HT-29 (cell line): ENCODE results near the gene FCGR3B. TPM values are rescaled to one million over a fixed set of nuclear protein-coding genes. Genes with fewer than 3 reads are reported as not detected.
"Not testable (repeated sequence)": the region's sequence is repeated elsewhere in the genome, so short reads cannot be mapped to it uniquely, and the experiment has no call there.

Experiments used
- DNase-seq: peaks from one replicate; pipeline ENCODE4 v3.0.0-alpha.2; 2015; ENCODE audit warnings: low spot score
- total RNA-seq: library from RNA; depleted of rRNA; stranded (reverse); fragments of >200 nt; shearing (Covaris generic); gene quantifications from 2 replicates; pipeline ENCODE4 v1.2.3, GENCODE V29; 2014; rRNA removed

FCGR3B gene
- not detected in 2 replicates for total RNA-seq

DNA sequence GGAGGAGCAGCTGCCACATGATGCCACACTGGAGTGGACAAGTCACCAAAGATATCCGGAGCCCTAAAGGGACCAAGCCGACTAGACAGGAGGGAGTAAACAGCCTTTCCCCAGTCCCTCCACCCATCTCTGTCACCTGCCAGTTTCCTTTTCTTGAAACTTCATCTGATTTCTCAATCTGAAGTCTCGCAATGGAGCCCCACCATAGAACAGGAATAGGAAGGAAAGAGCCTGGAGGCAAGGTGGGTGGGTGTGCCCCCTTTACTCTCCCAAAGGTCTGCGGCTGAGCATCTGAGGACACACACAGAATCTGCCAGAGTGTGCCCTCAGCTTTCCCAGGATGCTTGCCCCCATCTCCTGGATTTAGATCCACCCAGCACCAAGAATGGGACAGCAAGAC, at the start of gene FCGR3B:
FCGR3B (minus strand) TSS at position 101 of the 400 bp plus-strand sequence; CDS start at position 19, 82 bp downstream.
- DNase-seq: no peak

DNA sequence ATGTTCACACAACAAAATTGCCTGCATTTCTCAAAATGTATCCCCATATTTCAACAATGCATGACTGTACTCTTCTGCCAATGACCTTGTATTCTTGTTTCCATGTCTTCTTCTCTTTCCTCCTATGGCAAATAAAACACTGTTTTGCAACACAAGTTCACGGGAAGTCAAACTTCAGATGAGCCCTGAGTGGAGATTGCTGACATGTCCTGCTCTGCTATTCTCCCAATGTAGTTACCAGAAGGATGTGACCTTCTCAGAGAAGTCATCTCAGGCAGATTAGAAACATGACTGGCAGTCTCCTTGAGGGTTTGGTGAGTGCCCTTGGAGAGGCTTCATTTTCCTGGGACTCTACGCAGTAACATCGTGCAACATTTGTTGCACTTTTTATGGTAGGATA, 47.5 kb upstream of the FCGR3B start:
- no peak for DNase-seq

DNA sequence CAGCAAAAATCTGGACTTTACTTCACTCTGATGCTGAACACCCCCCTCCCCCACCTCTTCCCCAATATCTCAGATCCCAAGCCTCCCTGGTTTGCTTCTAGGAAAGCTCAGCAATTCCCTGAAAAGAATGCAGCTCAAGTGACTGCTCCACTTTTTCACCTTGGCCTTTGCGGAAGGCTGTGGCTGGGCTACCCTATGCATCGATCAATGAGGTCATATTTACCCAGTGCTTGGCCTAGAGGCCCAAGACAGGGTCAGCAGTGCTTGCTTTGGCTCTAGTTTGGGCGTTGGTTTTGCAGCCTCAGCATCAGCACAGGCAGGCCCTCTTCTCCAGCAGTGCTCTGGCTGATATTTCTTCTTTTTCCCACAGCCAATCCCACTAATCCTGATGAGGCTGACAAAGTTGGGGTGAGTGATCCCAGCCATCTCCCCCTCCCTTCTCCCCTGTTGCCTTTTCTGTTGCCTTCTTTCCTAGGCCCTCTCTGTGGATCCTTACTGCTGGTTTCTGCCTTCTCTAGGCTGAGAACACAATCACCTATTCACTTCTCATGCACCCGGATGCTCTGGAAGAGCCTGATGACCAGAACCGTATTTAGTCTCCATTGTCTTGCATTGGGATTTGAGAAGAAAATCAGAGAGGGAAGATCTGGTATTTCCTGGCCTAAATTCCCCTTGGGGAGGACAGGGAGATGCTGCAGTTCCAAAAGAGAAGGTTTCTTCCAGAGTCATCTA, 46.1 kb upstream of the FCGR3B start:
- DNase-seq: no peak

DNA sequence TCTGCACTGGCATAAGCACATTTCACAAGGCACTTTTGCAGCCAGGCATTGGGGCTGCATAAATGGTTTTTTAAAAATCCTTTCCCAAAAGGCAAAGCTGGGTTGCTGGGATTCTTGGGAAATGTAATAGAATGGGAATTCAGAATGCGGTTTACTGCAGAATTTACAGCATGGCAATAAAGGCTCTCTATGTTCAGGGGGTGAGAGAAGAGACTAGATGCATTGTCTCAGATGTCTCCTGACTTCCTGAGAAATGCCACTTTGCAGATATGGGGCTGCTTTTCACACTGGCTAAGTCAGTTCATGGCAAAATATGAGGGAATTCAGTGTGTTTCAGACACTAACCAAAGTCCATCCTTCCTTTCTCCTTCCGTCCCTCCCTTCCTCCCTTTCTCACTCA, 45.5 kb upstream of the FCGR3B start:
- DNase-seq: no peak

DNA sequence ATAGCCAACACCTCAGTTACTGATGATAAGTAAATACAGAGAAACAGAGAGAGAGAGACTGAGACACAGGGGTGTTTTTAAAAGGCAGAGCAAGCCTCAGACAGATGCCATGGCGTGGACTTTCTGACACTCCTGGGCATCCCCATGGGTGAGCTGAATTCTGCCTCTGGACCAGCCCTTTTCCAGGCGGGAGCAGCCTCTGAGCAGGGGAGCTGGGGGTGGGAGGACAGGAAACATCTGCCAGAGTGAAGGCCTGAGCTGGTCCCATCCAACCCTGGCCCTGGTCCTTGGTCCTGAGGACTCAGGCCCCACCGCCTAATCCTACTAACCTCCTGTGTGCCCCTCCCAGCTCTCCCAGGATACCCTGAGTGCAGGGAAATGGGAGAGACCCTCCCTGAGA, 43.9 kb upstream of the FCGR3B start:
- DNase-seq: not testable (repeated sequence)

DNA sequence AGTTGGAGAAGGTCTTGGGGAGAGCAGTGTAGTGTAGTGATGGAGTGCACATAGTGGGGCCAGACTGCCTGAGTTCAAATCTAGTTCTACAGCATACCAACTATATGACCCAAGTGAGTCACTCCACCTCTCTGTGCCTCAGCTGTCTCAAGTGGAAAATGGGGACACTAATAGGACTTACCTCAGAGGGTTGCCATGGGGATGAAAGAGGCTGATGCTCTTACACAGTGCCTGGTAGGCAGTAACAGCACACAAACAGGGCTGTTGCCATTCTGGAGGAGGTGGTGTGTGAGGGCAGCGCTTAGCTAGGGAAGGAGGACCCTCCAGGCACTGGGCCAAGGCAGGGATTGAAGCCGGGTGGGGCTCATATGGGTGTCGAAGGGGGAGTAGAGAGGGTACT, 43.5 kb upstream of the FCGR3B start:
- not testable (repeated sequence) for DNase-seq

DNA sequence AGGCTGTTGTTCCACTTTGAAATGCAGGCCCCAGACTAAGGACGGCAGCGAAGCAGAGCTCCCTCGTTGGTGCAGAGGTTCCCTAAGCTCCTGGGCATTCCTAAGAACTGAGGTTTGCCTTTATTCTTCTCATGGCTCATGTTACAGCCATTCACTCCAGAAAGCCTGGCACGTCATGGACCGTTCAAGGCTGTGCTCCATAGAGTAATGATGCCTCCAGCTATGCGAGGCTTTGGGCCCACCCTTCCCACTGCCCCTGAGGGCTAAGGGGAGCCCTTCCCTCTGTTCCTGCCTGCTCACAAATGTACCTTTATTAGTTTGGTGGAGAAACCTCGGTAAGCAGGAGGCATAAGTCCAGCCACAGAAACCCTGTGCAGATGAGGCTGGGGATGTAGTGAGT, 42.5 kb upstream of the FCGR3B start:
- DNase-seq: not testable (repeated sequence)

DNA sequence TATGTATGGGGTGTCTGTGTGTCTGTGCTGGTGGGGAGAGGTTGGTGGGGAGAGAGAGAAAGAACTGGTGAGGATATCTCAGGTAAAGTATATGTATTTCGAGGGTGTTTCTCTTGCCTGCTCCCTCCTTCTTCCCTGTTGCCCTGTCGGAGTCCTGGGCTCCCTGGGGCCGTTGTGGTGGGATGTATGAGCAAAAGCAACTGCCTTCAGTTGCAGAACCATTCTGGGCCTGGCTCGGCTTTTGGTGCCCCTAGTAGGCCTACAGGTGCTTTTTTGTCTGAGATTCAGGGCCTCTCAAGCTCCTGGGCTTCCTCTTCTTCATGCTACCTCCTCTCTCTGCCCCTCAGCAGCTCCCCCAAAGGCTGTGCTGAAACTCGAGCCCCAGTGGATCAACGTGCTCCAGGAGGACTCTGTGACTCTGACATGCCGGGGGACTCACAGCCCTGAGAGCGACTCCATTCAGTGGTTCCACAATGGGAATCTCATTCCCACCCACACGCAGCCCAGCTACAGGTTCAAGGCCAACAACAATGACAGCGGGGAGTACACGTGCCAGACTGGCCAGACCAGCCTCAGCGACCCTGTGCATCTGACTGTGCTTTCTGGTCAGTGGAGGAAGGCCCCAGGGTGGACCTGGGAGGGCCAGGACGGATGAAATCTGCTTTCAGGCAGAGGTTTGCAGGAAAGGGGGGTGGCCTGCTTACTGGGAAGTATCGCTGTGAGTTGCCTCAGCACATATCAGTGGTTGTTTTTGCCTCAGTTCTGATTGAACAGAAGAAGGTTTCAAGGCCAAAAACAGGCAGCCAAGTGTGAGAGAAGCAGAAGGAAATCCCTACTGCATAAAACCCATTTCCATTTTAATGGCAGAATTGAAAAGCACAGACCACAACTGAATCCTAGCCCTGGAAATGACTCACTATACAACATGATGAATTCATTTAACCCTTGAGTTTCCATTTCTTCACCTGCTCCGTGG, 40.4 kb upstream of the FCGR3B start:
- DNase-seq: not testable (repeated sequence)

DNA sequence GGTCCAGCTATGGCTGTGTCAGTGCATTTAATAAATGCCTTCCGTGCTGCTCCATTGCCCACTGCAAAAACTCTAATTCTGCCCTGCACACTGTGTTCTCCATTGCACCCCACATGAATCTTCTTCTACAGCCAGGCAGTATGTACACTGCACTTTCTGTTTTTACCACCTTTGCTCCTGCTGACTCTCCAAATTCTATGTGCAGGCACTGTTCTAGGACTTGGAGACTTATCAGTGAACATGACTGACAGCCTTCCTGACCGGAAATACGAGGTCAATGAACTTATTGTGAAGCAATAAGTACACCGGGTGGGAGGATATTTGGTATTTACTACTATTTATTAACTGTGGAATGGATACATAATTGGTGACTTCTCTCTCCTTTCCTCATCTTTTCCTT, 33.7 kb upstream of the FCGR3B start:
- DNase-seq: not testable (repeated sequence)

DNA sequence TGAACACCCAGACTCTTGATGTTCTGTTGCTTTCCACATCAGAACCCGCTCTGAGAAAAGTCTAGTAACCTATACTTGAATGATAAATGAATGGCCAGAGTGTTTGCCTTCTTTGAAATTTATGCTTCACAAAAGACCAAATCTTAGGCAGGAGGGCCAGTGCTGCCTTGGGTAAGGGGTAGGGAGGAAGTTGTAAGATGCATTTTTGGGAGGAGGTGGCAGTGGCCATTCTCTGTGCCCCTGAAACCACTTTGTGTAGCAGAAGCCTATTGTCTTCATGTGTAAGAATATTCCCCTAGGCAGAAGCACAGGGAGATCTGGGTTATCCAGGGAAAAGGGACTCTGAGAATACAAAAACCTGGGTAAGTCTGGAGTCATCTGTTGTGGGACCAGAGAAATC, 32.6 kb upstream of the FCGR3B start:
- not testable (repeated sequence) for DNase-seq

DNA sequence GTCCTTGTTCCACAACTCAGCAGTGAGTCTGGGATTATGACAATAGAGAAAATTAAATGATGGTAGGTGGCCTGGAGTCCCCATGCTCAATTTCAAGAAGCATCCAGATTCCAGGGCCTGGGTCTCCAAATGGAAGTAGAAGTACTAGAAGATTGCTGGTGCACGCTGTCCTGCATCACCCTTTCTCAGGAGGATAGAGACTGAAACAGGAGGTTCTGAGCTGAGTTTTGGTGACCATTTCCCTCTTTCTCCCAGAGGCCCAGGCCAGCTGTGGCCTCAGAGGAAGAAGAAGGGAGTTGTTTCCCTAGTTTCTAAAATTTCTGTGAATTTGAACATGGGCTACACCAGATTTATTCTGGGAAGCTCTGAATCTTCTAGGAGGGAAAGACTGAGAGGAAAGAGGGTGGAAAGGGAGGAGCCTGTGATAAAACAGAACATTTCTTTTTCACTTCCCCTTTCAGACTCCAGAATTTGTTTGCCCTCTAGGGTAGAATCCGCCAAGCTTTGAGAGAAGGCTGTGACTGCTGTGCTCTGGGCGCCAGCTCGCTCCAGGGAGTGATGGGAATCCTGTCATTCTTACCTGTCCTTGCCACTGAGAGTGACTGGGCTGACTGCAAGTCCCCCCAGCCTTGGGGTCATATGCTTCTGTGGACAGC, 31.8 kb upstream of the FCGR3B start, which contains the start of gene FCGR2B:
FCGR2B (plus strand) TSS at position 460 of the 656 bp plus-strand sequence; CDS start at position 559, 99 bp downstream.
- DNase-seq: not testable (repeated sequence)

DNA sequence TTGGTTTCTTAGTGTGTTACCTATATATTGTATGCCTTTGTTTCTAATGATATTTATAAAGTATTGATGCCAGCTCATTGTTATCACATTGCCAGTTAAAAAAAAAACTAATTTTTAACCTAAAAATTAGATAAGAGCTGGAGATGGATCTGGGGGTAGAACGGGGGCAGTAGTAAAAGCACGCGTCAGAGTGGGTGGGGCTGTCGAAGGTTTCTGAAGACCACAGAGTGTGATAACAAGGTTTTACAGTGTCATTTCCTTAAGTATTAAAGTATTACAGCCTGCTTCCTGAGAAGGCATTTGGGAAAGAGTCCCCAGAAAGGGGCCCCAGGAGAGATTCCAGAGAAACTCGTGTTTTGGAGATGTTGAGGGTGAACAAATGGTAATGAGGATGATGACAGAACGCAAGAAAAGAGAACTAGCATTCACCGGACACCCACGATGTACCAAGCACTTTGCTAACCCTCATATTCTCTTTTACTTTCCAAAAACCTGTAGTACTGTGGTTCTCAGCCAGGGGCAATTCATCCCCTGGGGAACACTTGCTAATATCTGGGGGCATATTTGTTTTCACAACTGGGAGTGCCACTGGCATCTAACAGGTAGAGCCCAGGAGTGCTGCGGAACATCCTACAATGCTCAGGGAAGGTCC, 30.8 kb upstream of the FCGR3B start:
- not testable (repeated sequence) for DNase-seq

DNA sequence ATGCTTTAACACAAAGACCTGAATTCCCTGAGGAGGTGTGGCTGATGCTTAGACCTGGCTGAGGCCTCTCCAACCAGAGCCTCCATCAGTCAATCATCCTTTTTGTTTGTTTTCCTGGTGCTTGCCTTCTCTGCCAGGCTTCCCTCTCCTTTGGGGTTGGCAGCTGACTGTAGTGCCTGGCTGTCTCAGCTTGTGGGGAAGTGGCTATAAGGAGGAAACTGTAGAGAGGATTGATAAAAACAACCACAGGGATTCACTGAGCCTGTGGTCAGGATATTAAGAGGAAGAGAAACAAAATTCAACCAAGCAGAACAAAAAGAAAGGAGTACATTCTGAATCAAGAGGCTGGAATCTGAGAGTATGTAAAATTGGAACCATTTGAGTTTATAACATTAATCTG, 27.5 kb upstream of the FCGR3B start:
- DNase-seq: not testable (repeated sequence)

DNA sequence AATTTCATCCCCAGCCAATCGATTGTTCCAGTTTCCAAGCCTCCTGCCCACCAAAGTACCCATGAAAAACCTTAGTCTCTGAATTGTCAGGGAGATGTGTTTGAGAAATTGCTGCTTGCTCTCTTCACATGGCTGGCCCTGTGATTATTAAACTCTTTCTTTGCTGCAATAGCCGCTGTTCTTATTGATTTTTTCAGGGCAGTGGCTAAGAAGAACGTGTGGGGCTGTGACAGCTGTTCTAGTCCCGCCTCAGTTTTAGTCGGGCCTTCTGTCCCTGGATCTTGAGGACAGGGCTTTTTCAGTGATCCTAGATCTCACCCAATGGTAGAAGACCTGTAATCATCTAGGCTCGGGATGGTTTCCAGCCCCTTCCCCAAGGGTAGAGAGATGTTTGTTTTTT, 23.0 kb upstream of the FCGR3B start:
- DNase-seq: not testable (repeated sequence)

DNA sequence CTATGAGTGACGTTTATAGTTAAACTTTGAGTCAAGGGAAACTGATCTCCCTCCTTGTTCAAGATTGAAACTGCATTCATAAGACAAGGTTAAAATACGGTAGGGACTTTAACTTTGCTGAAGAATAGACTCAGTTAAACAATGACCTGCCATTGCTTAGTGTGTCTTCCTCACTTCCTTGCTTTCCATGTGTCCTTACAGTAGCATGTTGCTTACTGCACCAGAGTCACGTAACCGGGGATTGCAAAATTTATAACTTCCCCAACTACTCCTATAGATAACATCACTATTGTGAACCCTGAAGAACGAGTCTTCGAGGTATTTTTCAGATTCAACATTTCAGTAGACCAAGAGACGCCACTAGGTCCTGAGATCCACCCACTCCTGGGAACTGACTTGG, 22.6 kb upstream of the FCGR3B start:
- DNase-seq: not testable (repeated sequence)

DNA sequence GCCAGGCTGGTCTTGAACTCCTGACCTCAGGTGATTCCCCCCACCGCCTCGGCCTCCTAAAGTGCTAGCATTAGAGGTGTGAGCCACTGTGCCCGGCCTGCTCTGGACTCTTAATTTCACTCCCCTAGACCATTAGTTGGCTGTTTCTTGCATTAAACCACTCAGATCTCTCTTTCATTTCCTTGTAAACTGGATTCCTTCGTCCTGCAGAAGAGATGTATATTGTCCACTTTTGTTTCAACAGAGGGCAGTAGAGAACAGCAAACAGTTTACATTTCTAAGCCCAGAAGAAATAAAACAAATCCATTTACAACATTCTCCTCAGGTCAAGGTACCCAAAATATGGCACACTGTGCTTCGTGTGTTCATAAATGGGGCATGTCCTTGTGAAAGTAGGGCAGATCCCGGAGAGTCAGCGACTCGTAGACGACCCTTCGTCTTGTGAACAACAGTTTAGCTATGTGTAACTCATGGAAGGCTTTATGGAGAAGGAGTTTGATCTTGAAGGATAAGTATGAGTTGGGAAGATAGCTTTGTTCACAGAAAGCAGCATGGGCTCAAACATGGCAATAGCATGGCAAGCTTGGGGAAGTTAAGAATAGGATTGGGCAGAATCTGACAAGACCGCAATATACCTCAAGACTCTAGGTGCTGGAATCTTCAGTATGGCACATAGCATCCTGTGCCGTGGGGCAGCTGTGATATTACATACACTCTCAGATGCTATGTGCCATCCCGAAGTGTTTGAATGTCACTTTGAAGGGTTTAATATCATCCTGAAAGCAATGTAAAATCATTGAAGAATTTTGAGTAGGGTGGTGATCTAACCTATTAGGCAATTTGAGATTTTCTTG, 16.8 kb upstream of the FCGR3B start:
- DNase-seq: peak; percentile 65

DNA sequence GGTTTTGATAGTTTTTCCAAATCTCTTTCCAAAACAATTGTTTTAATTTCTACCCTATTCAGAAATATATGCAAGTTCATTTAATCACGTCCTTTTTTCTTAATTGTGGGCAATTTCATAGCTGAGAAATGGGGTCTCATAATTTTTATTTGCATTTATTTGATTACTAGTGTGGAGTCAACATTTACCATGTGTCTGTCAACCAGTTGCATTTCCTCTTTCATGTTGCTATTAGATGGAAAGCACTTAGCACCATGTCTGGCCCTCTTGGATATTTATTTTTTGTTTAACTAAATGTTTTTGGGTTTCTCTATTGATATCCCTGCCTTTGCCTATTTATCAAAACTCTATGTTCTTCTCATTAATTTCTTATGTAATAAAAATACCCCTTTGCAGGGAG, 13.9 kb upstream of the FCGR3B start:
- not testable (repeated sequence) for DNase-seq

DNA sequence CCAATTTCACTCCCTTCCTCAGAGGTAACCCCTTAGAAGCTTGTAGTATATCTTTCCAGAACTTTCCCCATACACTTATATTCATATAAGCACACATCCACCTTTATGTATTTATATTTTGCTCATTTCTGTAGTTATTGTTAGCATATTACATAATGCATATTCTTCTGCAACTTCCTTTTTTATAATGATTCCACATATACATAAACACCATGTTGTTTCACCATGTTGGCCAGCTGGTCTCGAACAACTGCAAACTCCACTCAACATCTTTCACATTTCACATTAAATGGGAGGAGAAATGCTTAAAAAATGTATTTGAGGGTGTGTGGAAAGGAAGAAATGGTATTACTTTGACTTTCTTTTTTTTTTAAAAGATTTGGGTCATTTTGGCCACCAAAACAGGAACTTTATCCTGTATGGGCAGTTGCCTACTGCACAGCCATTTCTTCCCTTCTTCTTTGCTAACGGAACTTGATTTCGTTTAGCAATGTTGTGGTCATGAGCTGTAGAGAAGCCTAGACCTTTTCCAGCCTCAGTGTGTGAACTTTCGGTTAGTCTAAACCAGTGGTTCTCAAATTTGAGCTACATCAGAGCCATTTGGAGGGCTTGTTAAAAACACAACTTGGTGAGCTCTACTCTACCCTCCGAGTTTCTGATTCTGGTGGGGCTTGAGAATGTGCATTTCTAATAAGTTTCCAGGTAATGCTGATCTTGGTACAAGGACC, 12.7 kb upstream of the FCGR3B start:
- not testable (repeated sequence) for DNase-seq

DNA sequence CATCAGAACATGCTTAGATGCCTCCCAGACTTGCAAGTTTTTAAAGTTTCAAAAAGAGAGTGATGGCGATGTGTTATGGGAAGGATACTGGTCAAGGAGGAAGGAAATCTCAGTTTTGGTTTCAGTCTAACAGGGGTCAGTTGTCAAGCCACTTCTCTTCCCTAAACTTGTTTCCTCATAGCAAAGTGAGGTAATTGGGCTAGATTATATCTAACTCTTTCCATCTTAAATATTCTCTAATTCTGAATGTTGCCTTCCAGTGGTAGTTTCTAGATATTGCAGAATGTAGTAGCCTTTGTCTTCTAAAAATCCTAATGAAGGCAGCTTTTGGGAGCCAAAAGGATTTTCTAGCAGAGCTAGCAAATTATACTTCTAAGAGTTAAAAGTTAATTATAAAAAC, 11.7 kb upstream of the FCGR3B start:
- DNase-seq: not testable (repeated sequence)
